ENCODE data around the gene CISD3. TPM values are rescaled to one million over a fixed set of nuclear protein-coding genes. Genes with fewer than 3 reads are reported as not detected.

CISD3 gene
- total RNA-seq, 3 donors from 2014 or later = 8.9 to 15.0 (median 12.5) TPM

- Histone ChIP-seq H3K4me1 (peaks cover 2 to 21% of the 10 kb centered on the region in 2 donors), H3K27ac (peak overlapping the region in 1 of 2 donors; percentile 80), H3K27me3 (no peaks in the 10 kb centered on the region), H3K4me3 (no peak overlapping the region), H3K36me3 (peaks cover 3% of the 10 kb centered on the region), H3K9me3 (no peaks in the 10 kb centered on the region)
- no peak for DNase-seq (ENCODE audit: low spot score in 2 of 2)
- intact Hi-C loops (cut with DNase I; ENCODE audit: low total_unique reads) = no loop called here
- no peak for TF ChIP-seq POLR2A (IDR thresholded peaks at IDR 0.05)
- TF ChIP-seq POLR2AphosphoS5 (IDR thresholded peaks at IDR 0.05) = no peak
- TF ChIP-seq CTCF (IDR thresholded peaks at IDR 0.05) = no peak
Measured at GRCh38 chr17:38728290-38728831, 1.8 kb upstream of the CISD3 start.

- peaks cover 2 to 24% of the 10 kb centered on the region in 2 donors for H3K4me1 ChIP-seq
- DNase-seq (ENCODE audit: low spot score in 2 of 2) = no peak
- intact Hi-C loops (cut with DNase I; ENCODE audit: low total_unique reads) = no loop called here
- H3K27me3 ChIP-seq = no peaks in the 10 kb centered on the region
- H3K36me3 ChIP-seq = peaks cover 3% of the 10 kb centered on the region
- H3K27ac ChIP-seq = peak overlapping the region; percentile 80 to 88
- TF ChIP-seq CTCF (IDR thresholded peaks at IDR 0.05) (no peak), POLR2A (IDR thresholded peaks at IDR 0.05) (no peak), POLR2AphosphoS5 (IDR thresholded peaks at IDR 0.05) (no peak)
- peak overlapping the region; percentile 73 to 76 (median 75) for H3K4me3 ChIP-seq
- H3K9me3 ChIP-seq = no peaks in the 10 kb centered on the region
Measured at GRCh38 chr17:38729368-38729885, 714 bp upstream of the CISD3 start.

- H3K27ac ChIP-seq = peak overlapping the region; percentile 80 to 88
- intact Hi-C loops (cut with DNase I; ENCODE audit: low total_unique reads) = no loop called here
- DNase-seq (ENCODE audit: low spot score in 2 of 2) = peak in 1 of 2 donors; percentile 80
- no peaks in the 10 kb centered on the region for H3K36me3 ChIP-seq
- no peaks in the 10 kb centered on the region for H3K27me3 ChIP-seq
- TF ChIP-seq CTCF (IDR thresholded peaks at IDR 0.05) = no peak
- no peak for TF ChIP-seq POLR2A (IDR thresholded peaks at IDR 0.05)
- TF ChIP-seq POLR2AphosphoS5 (IDR thresholded peaks at IDR 0.05) = peak in 1 of 3 donors; percentile 30
- peak overlapping the region; percentile 73 to 76 (median 75) for H3K4me3 ChIP-seq
- peaks cover 2 to 24% of the 10 kb centered on the region in 2 donors for H3K4me1 ChIP-seq
- H3K9me3 ChIP-seq = no peaks in the 10 kb centered on the region
Measured at GRCh38 chr17:38730526-38731379, 612 bp downstream of the CISD3 start.

- no peaks in the 10 kb centered on the region for H3K36me3 ChIP-seq
- peak overlapping the region; percentile 80 to 88 for H3K27ac ChIP-seq
- intact Hi-C loops (cut with DNase I; ENCODE audit: low total_unique reads) = no loop called here
- H3K27me3 ChIP-seq = no peaks in the 10 kb centered on the region
- H3K9me3 ChIP-seq = no peaks in the 10 kb centered on the region
- peaks cover 2 to 24% of the 10 kb centered on the region in 2 donors for H3K4me1 ChIP-seq
- TF ChIP-seq POLR2AphosphoS5 (IDR thresholded peaks at IDR 0.05) = no peak
- no peak for TF ChIP-seq POLR2A (IDR thresholded peaks at IDR 0.05)
- no peak for TF ChIP-seq CTCF (IDR thresholded peaks at IDR 0.05)
- DNase-seq (ENCODE audit: low spot score in 2 of 2) = no peak
- peak overlapping the region in 1 of 3 donors; percentile 76 for H3K4me3 ChIP-seq
Measured at GRCh38 chr17:38731526-38732294, 1.6 kb downstream of the CISD3 start.
